Measurements from ENCODE around the gene SCAPER. TPM values are rescaled to one million over a fixed set of nuclear protein-coding genes. Genes with fewer than 3 reads are reported as not detected.
A peak's percentile ranks its signal among the peaks of the same experiment; 100 is the strongest.

Gene SCAPER
- total and polyA plus RNA-seq, 2 of the 4 experiments (the other 2 are of a cell fraction) = 2.9 to 9.7 TPM

- TF ChIP-seq SMC3 (IDR thresholded peaks at IDR 0.05; ENCODE audit: low read depth, low read length) = 0 out of 2 replicates have a peak, but pooled peaks have one; percentile 9
- TF ChIP-seq CEBPB (IDR thresholded peaks at IDR 0.05; ENCODE audit: low read depth, low read length) = no peak
- TF ChIP-seq NFE2L2 (IDR thresholded peaks at IDR 0.05; ENCODE audit: low read depth, low read length) = no peak
Observed at GRCh38 chr15:76311100-76311953, 593.8 kb downstream of the SCAPER start, which contains the start of gene ETFA (continued).

GRCh38 chr15:76310475-76311099, 594.6 kb downstream of the SCAPER start:
- Histone ChIP-seq H3K27me3 (ENCODE audit: control insufficient read depth, insufficient read depth, low read length) (no peaks in the 10 kb centered on the region), H4K5ac (ENCODE audit: low read depth, low read length) (peak overlapping the region; percentile 31), H3K27ac (ENCODE audit: insufficient read depth, low read length) (peak overlapping the region; percentile 79), H3K56ac (ENCODE audit: extremely low read depth, insufficient read depth, low read length) (peak overlapping the region; percentile 80), H2BK120ac (ENCODE audit: low read depth, low read length) (peak overlapping the region; percentile 20; the same call in 1 of the 2 replicates), H3K23ac (ENCODE audit: low read depth, low read length) (peak overlapping the region; percentile 94), H3K9ac (ENCODE audit: low read depth, low read length) (peak overlapping the region; percentile 94), H4K8ac (ENCODE audit: low read depth in 2 of 2, low read length in 2 of 2) (peak overlapping the region; percentile 49 to 91; a peak in 2 of 4 replicates), H3K79me1 (ENCODE audit: low read depth in 1 of 2, low read length in 2 of 2) (peaks cover 3 to 38% of the 10 kb centered on the region in 2 experiments; a peak in 3 of 4 replicates), H4K91ac (ENCODE audit: insufficient read depth, low read depth, low read length) (peak overlapping the region; percentile 73), H2BK15ac (ENCODE audit: low read depth, low read length) (no peak overlapping the region), H3K4ac (ENCODE audit: low read depth, low read length) (peak overlapping the region; percentile 83), H3K14ac (replicated peaks; ENCODE audit: low read depth, low read length) (peak overlapping the region; percentile 93), H3K9me3 (ENCODE audit: control insufficient read depth, insufficient read depth, low read length) (no peaks in the 10 kb centered on the region), H2AK9ac (replicated peaks; ENCODE audit: low read depth, low read length, poor library complexity) (peak overlapping the region; percentile 97), H3K36me3 (ENCODE audit: control insufficient read depth, insufficient read depth, low read length) (no peaks in the 10 kb centered on the region), H3K4me3 (ENCODE audit: insufficient read depth, low read depth, low read length) (peak overlapping the region; percentile 82), H2AFZ (replicated peaks; ENCODE audit: low read length, poor library complexity) (peak overlapping the region; percentile 99), H2BK20ac (ENCODE audit: low read depth, low read length) (no peak overlapping the region), H2AK5ac (ENCODE audit: low read depth, low read length) (no peak overlapping the region; the same call in 1 of the 2 replicates), H3K4me2 (ENCODE audit: low read depth, low read length) (peak overlapping the region; percentile 77), H2BK5ac (ENCODE audit: low read depth, low read length, poor library complexity, severe bottlenecking) (peak overlapping the region; percentile 66), H3K4me1 (ENCODE audit: control insufficient read depth, insufficient read depth, low read length) (peaks cover 10% of the 10 kb centered on the region), H3K18ac (ENCODE audit: low read depth, low read length) (peak overlapping the region; percentile 10), H3K9me1 (ENCODE audit: insufficient read depth, low read length) (peaks cover 12% of the 10 kb centered on the region), H4K20me1 (ENCODE audit: insufficient read depth, low read length) (peaks cover 16% of the 10 kb centered on the region; the same call in 1 of the 2 replicates)
- in situ Hi-C loops (cut with MboI; ENCODE audit: low sequenced_read_pairs) (no loop called here), dilution Hi-C loops (cut with HindIII; ENCODE audit: low sequenced_read_pairs, unreplicated experiment) (no loop called here), intact Hi-C loops (cut with micrococcal nuclease) (no loop called here)
- BruUV-seq (replicated peaks) = no TSS peak
- DNase-seq (no peak), ATAC-seq (ENCODE audit: low read depth) (peak; percentile 19)
- POLR2A ChIA-PET (ENCODE audit: unreplicated experiment) = interaction anchor here (0.7 kb wide), 1 partner anchor 13 kb away, joined by 13 read pairs; no protein-coding TSS in a partner anchor
- 5% methylated on average over 4 of the region's 16 CpGs; no CpG with 5 or more reads in 1 of the 2 experiments for WGBS, 2 experiments (ENCODE audit: extremely low coverage in 2 of 2, insufficient read length in 1 of 2)
- CTCF ChIA-PET = no interaction called here
- TF ChIP-seq FOS (IDR thresholded peaks at IDR 0.05; ENCODE audit: low read depth, low read length) (no peak), POLR2A (IDR thresholded peaks at IDR 0.05; ENCODE audit: low read depth, low read length) (no peak), CTCF (conservative IDR thresholded peaks at IDR 0.05; ENCODE audit: low read depth, low read length) (no peak), MXI1 (IDR thresholded peaks at IDR 0.05; ENCODE audit: borderline replicate concordance, low read depth, low read length) (0 out of 2 replicates have a peak, but pooled peaks have one; percentile 23), RAD21 (IDR thresholded peaks at IDR 0.05; ENCODE audit: low read length) (no peak)
